Uterus (tissue), 2 donors: Measurements from ENCODE around the gene CHRDL2.

Experiments used
- POLR2A ChIP-seq, 2 donors: fragments of 450-650 bp; IDR thresholded peaks; one replicate each; pipeline ENCODE4 v1.6.1; 2016; ENCODE audit warnings: antibody characterized with exemption in 2 of 2, mild to moderate bottlenecking in 1 of 2, moderate library complexity in 1 of 2
- TF ChIP-seq, protein P1 (sequence below), 4 experiments: fragments of 200-600 bp in 2 of 4; fragments of 450-650 bp in 2 of 4; sonication (generic) in 2 of 4; IDR thresholded peaks; one replicate each; pipeline ENCODE4 v1.5.1; 2016 to 2019; ENCODE audit warnings: antibody characterized with exemption in 4 of 4, mild to moderate bottlenecking in 2 of 4, moderate library complexity in 1 of 4

DNA sequence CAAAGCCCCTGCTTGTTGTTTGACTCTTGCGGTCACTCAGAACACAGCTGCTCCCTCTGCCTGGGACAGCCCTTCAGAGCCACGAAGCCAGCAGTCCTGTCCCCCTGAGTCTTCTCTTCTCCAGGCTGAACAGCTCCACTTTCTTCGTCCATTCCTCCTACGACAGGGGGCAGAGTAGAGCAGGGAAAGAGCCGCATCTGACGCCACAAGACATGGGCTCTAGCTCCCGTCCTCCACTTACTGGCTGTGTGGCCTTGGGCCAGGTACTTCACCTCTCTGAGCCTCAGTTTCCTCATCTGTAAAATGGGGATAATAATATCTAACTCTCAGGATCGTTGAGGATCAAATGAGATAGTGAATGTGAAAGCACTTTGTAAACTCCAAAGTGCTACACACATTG is 29.9 kb downstream of the CHRDL2 start:
- TF ChIP-seq, protein P1, sequence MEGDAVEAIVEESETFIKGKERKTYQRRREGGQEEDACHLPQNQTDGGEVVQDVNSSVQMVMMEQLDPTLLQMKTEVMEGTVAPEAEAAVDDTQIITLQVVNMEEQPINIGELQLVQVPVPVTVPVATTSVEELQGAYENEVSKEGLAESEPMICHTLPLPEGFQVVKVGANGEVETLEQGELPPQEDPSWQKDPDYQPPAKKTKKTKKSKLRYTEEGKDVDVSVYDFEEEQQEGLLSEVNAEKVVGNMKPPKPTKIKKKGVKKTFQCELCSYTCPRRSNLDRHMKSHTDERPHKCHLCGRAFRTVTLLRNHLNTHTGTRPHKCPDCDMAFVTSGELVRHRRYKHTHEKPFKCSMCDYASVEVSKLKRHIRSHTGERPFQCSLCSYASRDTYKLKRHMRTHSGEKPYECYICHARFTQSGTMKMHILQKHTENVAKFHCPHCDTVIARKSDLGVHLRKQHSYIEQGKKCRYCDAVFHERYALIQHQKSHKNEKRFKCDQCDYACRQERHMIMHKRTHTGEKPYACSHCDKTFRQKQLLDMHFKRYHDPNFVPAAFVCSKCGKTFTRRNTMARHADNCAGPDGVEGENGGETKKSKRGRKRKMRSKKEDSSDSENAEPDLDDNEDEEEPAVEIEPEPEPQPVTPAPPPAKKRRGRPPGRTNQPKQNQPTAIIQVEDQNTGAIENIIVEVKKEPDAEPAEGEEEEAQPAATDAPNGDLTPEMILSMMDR (IDR thresholded peaks at IDR 0.05): no peak
- TF ChIP-seq POLR2A (IDR thresholded peaks at IDR 0.05): no peak
